Kidney glomerular epithelial cell (primary cell): ENCODE measurements around the gene OR51A4.
"Not testable (repeated sequence)": the region's sequence is repeated elsewhere in the genome, so short reads cannot be mapped to it uniquely, and the experiment has no call there.

Experiments used
- DNase-seq: peaks from one replicate; lab custom pipeline; 2025; lab: John Stamatoyannopoulos, UW

Gene OR51A4

GRCh38 chr11:4947505-4947904 lies at the start of gene OR51A4:
TSS of gene OR51A4 (minus strand) at chr11:4947605. CDS start at chr11:4947100, 505 bp downstream.
- no peak for DNase-seq

GRCh38 chr11:4994551-4994950 lies 47.1 kb upstream of the OR51A4 start, which contains the start of gene OR51L1:
TSS of gene OR51L1 (plus strand) at chr11:4994851. CDS start at chr11:4998983, 4,132 bp downstream.
- no peak for DNase-seq

GRCh38 chr11:4991060-4991459 lies 43.7 kb upstream of the OR51A4 start:
- no peak for DNase-seq

GRCh38 chr11:4983841-4984240 lies 36.4 kb upstream of the OR51A4 start:
- peak; percentile 86 for DNase-seq

GRCh38 chr11:4982678-4983077 lies 35.3 kb upstream of the OR51A4 start:
- no peak for DNase-seq

GRCh38 chr11:4979036-4979435 lies 31.6 kb upstream of the OR51A4 start:
- no peak for DNase-seq

- peak; percentile 43 for DNase-seq
Observed at GRCh38 chr11:4975436-4975835, 28.0 kb upstream of the OR51A4 start.

- no peak for DNase-seq
Observed at GRCh38 chr11:4962816-4963215, 15.4 kb upstream of the OR51A4 start.

- no peak for DNase-seq
Observed at GRCh38 chr11:4960877-4961276, 13.5 kb upstream of the OR51A4 start.

- DNase-seq, result no peak
Observed at GRCh38 chr11:4957396-4957795, 10.0 kb upstream of the OR51A4 start.

GRCh38 chr11:4955613-4956012 lies 8.2 kb upstream of the OR51A4 start, which contains the start of gene OR51A2:
TSS of gene OR51A2 (minus strand) at chr11:4955713. CDS start at chr11:4955713, 0 bp downstream.
- DNase-seq, result not testable (repeated sequence)

- DNase-seq, result no peak
Observed at GRCh38 chr11:4936745-4937144, 10.7 kb downstream of the OR51A4 start.

GRCh38 chr11:4932751-4933150 lies 14.7 kb downstream of the OR51A4 start:
- DNase-seq, result no peak

GRCh38 chr11:4926608-4927007 lies 20.8 kb downstream of the OR51A4 start:
- no peak for DNase-seq

- no peak for DNase-seq
Observed at GRCh38 chr11:4924239-4924638, 23.2 kb downstream of the OR51A4 start, which contains the start of gene OR51G1. TSS of gene OR51G1 (minus strand) at chr11:4924339. CDS start at chr11:4924339, 0 bp downstream.

GRCh38 chr11:4922304-4922703 lies 25.1 kb downstream of the OR51A4 start:
- DNase-seq, result no peak

- no peak for DNase-seq
Observed at GRCh38 chr11:4921796-4922195, 25.6 kb downstream of the OR51A4 start.

- DNase-seq, result no peak
Observed at GRCh38 chr11:4919250-4919649, 28.2 kb downstream of the OR51A4 start, which contains the start of gene OR51G2. TSS of gene OR51G2 (minus strand) at chr11:4919350. CDS start at chr11:4915663, 3,687 bp downstream.

- peak; percentile 29 for DNase-seq
Observed at GRCh38 chr11:4916581-4916980, 30.8 kb downstream of the OR51A4 start.

- no peak for DNase-seq
Observed at GRCh38 chr11:4903484-4903883, 43.9 kb downstream of the OR51A4 start, which contains the start of gene OR51A7. TSS of gene OR51A7 (plus strand) at chr11:4903783. CDS start at chr11:4907370, 3,587 bp downstream.
